Fibroblast of skin of scalp (primary cell): ENCODE measurements around the gene EXOC6B.

ENCODE experiments used
- DNase-seq: peaks from one replicate; pipeline ENCODE4 v3.0.0-alpha.2; 2013

Gene EXOC6B

GRCh38 chr2:72788756-72789155 is 37.1 kb downstream of the EXOC6B start:
- DNase-seq: peak; percentile 66

- DNase-seq: no peak
These were observed 40.3 kb downstream of the EXOC6B start for GRCh38 chr2:72785517-72785916.

GRCh38 chr2:72782520-72782919 is 43.3 kb downstream of the EXOC6B start:
- no peak for DNase-seq

- DNase-seq: no peak
These were observed 44.4 kb downstream of the EXOC6B start for GRCh38 chr2:72781480-72781879.

GRCh38 chr2:72780477-72780876 is 45.4 kb downstream of the EXOC6B start:
- peak; percentile 37 for DNase-seq

- no peak for DNase-seq
These were observed 46.3 kb downstream of the EXOC6B start for GRCh38 chr2:72779495-72779894.

- peak; percentile 17 for DNase-seq
These were observed 47.4 kb downstream of the EXOC6B start for GRCh38 chr2:72778410-72778809.

- peak; percentile 72 for DNase-seq
These were observed 54.9 kb downstream of the EXOC6B start for GRCh38 chr2:72770879-72771461.

- no peak for DNase-seq
These were observed 59.7 kb downstream of the EXOC6B start for GRCh38 chr2:72765997-72766609.

GRCh38 chr2:72762276-72762675 is 63.6 kb downstream of the EXOC6B start:
- DNase-seq: no peak

- DNase-seq: no peak
These were observed 66.1 kb downstream of the EXOC6B start for GRCh38 chr2:72759755-72760154.

- DNase-seq: peak; percentile 59
These were observed 68.6 kb downstream of the EXOC6B start for GRCh38 chr2:72757177-72757775.

GRCh38 chr2:72755647-72756423 is 70.0 kb downstream of the EXOC6B start:
- peak; percentile 9 for DNase-seq

GRCh38 chr2:72754628-72755320 is 71.1 kb downstream of the EXOC6B start:
- DNase-seq: no peak

- DNase-seq: no peak
These were observed 74.7 kb downstream of the EXOC6B start for GRCh38 chr2:72750977-72751639.

GRCh38 chr2:72750466-72750865 is 75.4 kb downstream of the EXOC6B start:
- DNase-seq: no peak

- no peak for DNase-seq
These were observed 78.5 kb downstream of the EXOC6B start for GRCh38 chr2:72747344-72747743.

GRCh38 chr2:72745679-72746368 is 80.0 kb downstream of the EXOC6B start:
- DNase-seq: peak; percentile 63

- DNase-seq: peak; percentile 19
These were observed 81.8 kb downstream of the EXOC6B start for GRCh38 chr2:72744049-72744448.

- no peak for DNase-seq
These were observed 82.4 kb downstream of the EXOC6B start for GRCh38 chr2:72743481-72743880.

- DNase-seq: peak; percentile 36
These were observed 87.7 kb downstream of the EXOC6B start for GRCh38 chr2:72738096-72738495.

GRCh38 chr2:72734432-72734831 is 91.4 kb downstream of the EXOC6B start:
- no peak for DNase-seq
